Sigmoid colon (tissue), 7 donors: Measurements from ENCODE around the gene MID1. TPM values are rescaled to one million over a fixed set of nuclear protein-coding genes. Genes with fewer than 3 reads are reported as not detected.

Source experiments
- DNase-seq: peaks from one replicate; pipeline ENCODE4 v3.0.0-alpha.2; 2019
- H3K27ac ChIP-seq, 4 donors: fragments of 200-600 bp; sonication (generic); one replicate each; pipeline ENCODE4 v1.5.1; 2016 to 2019; ENCODE audit warnings: mild to moderate bottlenecking in 1 of 4
- H3K27me3 ChIP-seq, 3 donors: fragments of 200-600 bp; sonication (generic); one replicate each; pipeline ENCODE4 v1.5.1; 2019; ENCODE audit warnings: mild to moderate bottlenecking in 1 of 3
- H3K36me3 ChIP-seq, 4 donors: fragments of 200-600 bp; sonication (generic); one replicate each; pipeline ENCODE4 v1.5.1; 2016 to 2019
- H3K4me1 ChIP-seq, 4 donors: fragments of 200-600 bp; sonication (generic); one replicate each; pipeline ENCODE4 v1.5.1; 2017 to 2019
- H3K4me3 ChIP-seq, 4 donors: fragments of 200-600 bp; sonication (generic); one replicate each; pipeline ENCODE4 v1.5.1; 2017 to 2019; ENCODE audit warnings: mild to moderate bottlenecking in 2 of 4, moderate library complexity in 1 of 4
- H3K9me3 ChIP-seq, 4 donors: fragments of 200-600 bp in 3 of 4; sonication (generic) in 3 of 4; one replicate each; pipeline versions ENCODE4 v1.5.1 to v1.6.1; 2013 to 2019
- EP300 ChIP-seq, 4 donors: sonication (generic); formaldehyde crosslinking; IDR thresholded peaks; one replicate each; pipeline ENCODE4 v1.6.1; 2017; ENCODE audit warnings: antibody characterized with exemption in 4 of 4
- POLR2A ChIP-seq, 2 donors: fragments of 450-650 bp; IDR thresholded peaks; one replicate each; pipeline ENCODE4 v1.6.1; 2016; ENCODE audit warnings: antibody characterized with exemption in 2 of 2, mild to moderate bottlenecking in 2 of 2, moderate library complexity in 2 of 2
- POLR2AphosphoS5 ChIP-seq, 4 donors: sonication (generic); formaldehyde crosslinking; IDR thresholded peaks; one replicate each; pipeline ENCODE4 v1.6.1; 2017; ENCODE audit warnings: antibody characterized with exemption in 4 of 4
- WGBS, 2 donors: extraction: QIAGEN DNeasy Blood & Tissue Kit; methylation state at CpG; one replicate each; pipeline ENCODE4 v1.1.7; 2013; 5-methylcytosine and 5-hydroxymethylcytosine counted together
- intact Hi-C: fragments of 100-400 bp; cut with DNase I; formaldehyde crosslinking; loops from one replicate; pipeline ENCODE4 v1.15.1; 2023
- polyA plus RNA-seq, 3 donors: library from polyadenylated mRNA; stranded (reverse); fragments of 200-250 nt; gene quantifications; one replicate each; pipeline ENCODE4 v1.2.3, GENCODE V29; 2013
- total RNA-seq, 4 donors: library from RNA; depleted of rRNA; stranded (reverse); fragments of >200 nt; gene quantifications; one replicate each; pipeline ENCODE4 v1.1.0, GENCODE V29; 2016
- TF ChIP-seq, protein P1 (sequence below), 4 experiments: fragments of 450-650 bp in 3 of 4; fragments of 200-600 bp in 1 of 4; IDR thresholded peaks; one replicate each; pipeline ENCODE4 v1.5.1; 2016 to 2019; ENCODE audit warnings: antibody characterized with exemption in 4 of 4, mild to moderate bottlenecking in 3 of 4, moderate library complexity in 2 of 4
- donor health status: healthy with polysubstance abuse.
- donor health status: Bipolar disorder and iron deficiency.
- donor health status: healthy.

MID1 gene
- total and polyA plus RNA-seq, 7 donors, result 3.2 to 77.5 (median 34.6) TPM

DNA sequence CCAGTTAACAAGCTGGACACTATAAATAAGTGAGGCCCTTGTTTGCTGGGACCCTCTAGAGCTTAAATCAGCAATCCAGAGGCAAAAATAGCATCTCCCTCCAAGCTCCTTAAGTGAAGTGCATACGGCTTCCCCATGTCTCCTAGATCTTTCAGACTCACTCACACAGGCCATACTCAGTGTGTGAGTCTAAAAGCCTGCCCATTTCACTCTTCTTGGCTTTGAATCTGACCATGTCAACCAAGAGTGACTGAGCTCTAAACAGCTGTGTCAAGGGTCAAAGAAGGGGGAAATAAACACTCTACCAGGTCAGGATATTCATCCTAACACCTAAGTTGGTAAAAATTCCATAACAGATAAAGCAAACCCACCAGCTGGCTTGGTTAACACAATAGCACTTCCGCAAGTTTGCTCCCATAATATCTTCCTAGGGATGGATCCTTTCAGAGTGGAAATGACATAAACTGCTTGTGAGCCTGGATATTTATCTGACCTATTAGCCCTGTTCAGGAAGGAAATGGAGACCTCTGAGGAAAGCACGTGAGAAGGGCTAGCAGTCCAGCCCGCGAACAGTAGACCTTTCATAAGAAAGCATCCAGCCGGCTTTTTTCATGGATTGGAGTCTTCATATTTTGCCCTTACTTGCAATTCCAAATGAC is 65.6 kb downstream of the MID1 start:
- WGBS, 2 donors, result 88% methylated on average over 6 of the region's 6 CpGs
- DNase-seq, result no peak
- no peaks in the 10 kb centered on the region for H3K36me3 ChIP-seq
- intact Hi-C loops, result no loop called here
- no peaks in the 10 kb centered on the region for H3K27me3 ChIP-seq
- H3K9me3 ChIP-seq, result no peaks in the 10 kb centered on the region
- peak overlapping the region in 3 of 4 donors; percentile 21 to 37 (median 22) for H3K27ac ChIP-seq
- H3K4me3 ChIP-seq, result no peak overlapping the region
- H3K4me1 ChIP-seq, result peaks cover 0 to 29% (median 7%) of the 10 kb centered on the region in 4 donors
- TF ChIP-seq EP300 (IDR thresholded peaks at IDR 0.05) (no peak), POLR2A (IDR thresholded peaks at IDR 0.05) (no peak), POLR2AphosphoS5 (IDR thresholded peaks at IDR 0.05) (no peak)
- TF ChIP-seq, protein P1, sequence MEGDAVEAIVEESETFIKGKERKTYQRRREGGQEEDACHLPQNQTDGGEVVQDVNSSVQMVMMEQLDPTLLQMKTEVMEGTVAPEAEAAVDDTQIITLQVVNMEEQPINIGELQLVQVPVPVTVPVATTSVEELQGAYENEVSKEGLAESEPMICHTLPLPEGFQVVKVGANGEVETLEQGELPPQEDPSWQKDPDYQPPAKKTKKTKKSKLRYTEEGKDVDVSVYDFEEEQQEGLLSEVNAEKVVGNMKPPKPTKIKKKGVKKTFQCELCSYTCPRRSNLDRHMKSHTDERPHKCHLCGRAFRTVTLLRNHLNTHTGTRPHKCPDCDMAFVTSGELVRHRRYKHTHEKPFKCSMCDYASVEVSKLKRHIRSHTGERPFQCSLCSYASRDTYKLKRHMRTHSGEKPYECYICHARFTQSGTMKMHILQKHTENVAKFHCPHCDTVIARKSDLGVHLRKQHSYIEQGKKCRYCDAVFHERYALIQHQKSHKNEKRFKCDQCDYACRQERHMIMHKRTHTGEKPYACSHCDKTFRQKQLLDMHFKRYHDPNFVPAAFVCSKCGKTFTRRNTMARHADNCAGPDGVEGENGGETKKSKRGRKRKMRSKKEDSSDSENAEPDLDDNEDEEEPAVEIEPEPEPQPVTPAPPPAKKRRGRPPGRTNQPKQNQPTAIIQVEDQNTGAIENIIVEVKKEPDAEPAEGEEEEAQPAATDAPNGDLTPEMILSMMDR (IDR thresholded peaks at IDR 0.05), result no peak

DNA sequence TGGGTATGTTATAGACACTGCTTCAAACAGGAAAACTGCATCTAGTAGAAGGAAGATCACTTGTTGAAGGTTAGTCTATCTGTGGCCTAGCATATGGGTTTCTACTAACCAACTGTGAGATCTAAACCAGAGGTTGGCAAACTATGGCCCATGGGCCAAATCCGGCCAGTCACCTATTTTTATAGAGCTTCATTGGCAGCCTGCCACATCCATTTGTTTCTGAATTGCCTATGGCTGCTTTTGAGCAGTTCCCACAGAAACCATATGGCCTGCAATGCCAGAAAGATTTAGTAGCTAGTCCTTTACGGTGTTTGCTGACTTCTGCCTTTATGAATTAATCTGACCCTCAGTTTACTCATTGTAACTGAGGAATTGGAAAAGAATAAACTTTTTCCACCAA is 71.1 kb downstream of the MID1 start:
- Histone ChIP-seq H3K27me3 (no peaks in the 10 kb centered on the region), H3K9me3 (no peaks in the 10 kb centered on the region), H3K27ac (peak overlapping the region in 2 of 4 donors; percentile 45 to 62), H3K36me3 (no peaks in the 10 kb centered on the region), H3K4me3 (no peak overlapping the region), H3K4me1 (peaks cover 0 to 36% (median 3%) of the 10 kb centered on the region in 4 donors)
- intact Hi-C loops, result no loop called here
- DNase-seq, result no peak
- WGBS, 2 donors, result 7 to 55% methylated on average over 2 of the region's 2 CpGs
- TF ChIP-seq EP300 (IDR thresholded peaks at IDR 0.05), result no peak
- TF ChIP-seq, protein P1 (IDR thresholded peaks at IDR 0.05), result no peak
- no peak for TF ChIP-seq POLR2A (IDR thresholded peaks at IDR 0.05)
- no peak for TF ChIP-seq POLR2AphosphoS5 (IDR thresholded peaks at IDR 0.05)

DNA sequence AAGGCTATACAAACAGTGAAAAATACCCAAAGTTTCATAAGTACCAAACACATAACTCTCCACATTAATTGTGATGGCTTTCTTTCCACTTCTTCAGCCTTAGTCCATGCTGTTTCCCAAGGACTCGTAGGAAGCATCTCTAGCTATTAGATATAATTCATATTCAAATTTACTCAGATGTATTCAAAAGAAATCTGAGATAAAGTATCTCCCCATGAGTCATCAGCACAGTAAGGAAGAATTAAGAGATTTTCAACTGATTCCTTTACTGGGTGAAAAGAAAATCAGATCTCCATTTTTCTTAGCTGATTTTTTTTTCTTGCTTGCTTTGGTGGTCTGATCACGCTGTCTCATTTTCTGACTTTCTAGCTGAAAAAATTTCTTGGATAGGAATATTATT is 71.7 kb downstream of the MID1 start:
- Histone ChIP-seq H3K9me3 (no peaks in the 10 kb centered on the region), H3K4me3 (no peak overlapping the region), H3K4me1 (peaks cover 0 to 36% (median 3%) of the 10 kb centered on the region in 4 donors), H3K36me3 (no peaks in the 10 kb centered on the region), H3K27ac (peak overlapping the region in 2 of 4 donors; percentile 45 to 62), H3K27me3 (no peaks in the 10 kb centered on the region)
- TF ChIP-seq POLR2A (IDR thresholded peaks at IDR 0.05) (no peak), POLR2AphosphoS5 (IDR thresholded peaks at IDR 0.05) (no peak), EP300 (IDR thresholded peaks at IDR 0.05) (no peak)
- TF ChIP-seq, protein P1 (IDR thresholded peaks at IDR 0.05), result no peak
- WGBS, 2 donors, result 88 to 91% methylated on average over 2 of the region's 2 CpGs
- intact Hi-C loops, result no loop called here
- DNase-seq, result no peak

DNA sequence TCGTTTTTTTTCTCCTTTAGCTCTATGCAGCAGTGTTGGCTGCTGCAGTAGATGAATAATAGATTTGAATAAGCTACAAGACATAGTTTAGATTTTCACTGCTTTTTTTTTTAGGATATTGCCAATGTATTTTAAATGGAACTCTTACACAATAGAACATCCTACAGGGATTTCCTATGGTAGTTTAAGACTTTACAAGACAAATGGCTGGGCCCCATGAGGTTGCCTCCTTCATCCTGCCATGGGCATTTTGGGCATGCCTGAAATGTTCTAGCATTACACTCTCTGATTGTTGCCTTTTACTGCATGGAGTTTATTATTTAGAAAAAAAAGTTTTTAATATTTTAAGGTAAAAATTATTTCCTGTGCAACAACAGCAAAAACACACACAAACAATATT is 74.5 kb downstream of the MID1 start:
- Histone ChIP-seq H3K27me3 (no peaks in the 10 kb centered on the region), H3K36me3 (no peaks in the 10 kb centered on the region), H3K4me1 (peaks cover 0 to 36% (median 3%) of the 10 kb centered on the region in 4 donors), H3K27ac (no peak overlapping the region), H3K9me3 (no peaks in the 10 kb centered on the region), H3K4me3 (no peak overlapping the region)
- WGBS, 2 donors, result 15 to 57% methylated on average over 1 of the region's 1 CpG
- no peak for DNase-seq
- TF ChIP-seq POLR2A (IDR thresholded peaks at IDR 0.05), result no peak
- no peak for TF ChIP-seq POLR2AphosphoS5 (IDR thresholded peaks at IDR 0.05)
- TF ChIP-seq EP300 (IDR thresholded peaks at IDR 0.05), result no peak
- TF ChIP-seq, protein P1 (IDR thresholded peaks at IDR 0.05), result no peak
- intact Hi-C loops, result no loop called here

DNA sequence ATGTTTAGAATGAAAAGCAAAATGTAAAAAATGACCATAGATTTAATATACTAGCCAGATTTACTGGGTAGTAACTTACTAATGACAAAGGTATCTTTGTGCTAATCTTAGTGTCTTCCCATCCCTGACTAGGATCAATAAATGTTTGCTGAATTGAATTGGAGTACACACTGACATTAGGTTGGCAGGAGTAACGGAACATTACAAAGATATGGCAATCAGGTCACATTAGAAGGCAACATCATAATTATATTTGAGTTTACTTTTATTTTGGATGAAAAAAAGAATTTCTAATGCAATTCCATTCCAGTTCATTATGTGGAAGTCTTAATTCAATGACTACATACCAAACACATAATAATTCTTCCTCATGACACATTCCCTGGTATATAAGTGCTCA is 77.8 kb downstream of the MID1 start:
- Histone ChIP-seq H3K36me3 (no peaks in the 10 kb centered on the region), H3K27ac (no peak overlapping the region), H3K27me3 (no peaks in the 10 kb centered on the region), H3K4me3 (no peak overlapping the region), H3K4me1 (peaks cover 0 to 15% (median 0%) of the 10 kb centered on the region in 4 donors), H3K9me3 (no peaks in the 10 kb centered on the region)
- WGBS, 2 donors, result 90 to 97% methylated on average over 1 of the region's 1 CpG
- intact Hi-C loops, result no loop called here
- TF ChIP-seq POLR2A (IDR thresholded peaks at IDR 0.05) (no peak), POLR2AphosphoS5 (IDR thresholded peaks at IDR 0.05) (no peak), EP300 (IDR thresholded peaks at IDR 0.05) (no peak)
- TF ChIP-seq, protein P1 (IDR thresholded peaks at IDR 0.05), result no peak
- DNase-seq, result no peak
